EH (cell line): ENCODE results near the gene MRPL28.
A peak's percentile ranks its signal among the peaks of the same experiment; 100 is the strongest.
"Not testable (repeated sequence)": the region's sequence is repeated elsewhere in the genome, so short reads cannot be mapped to it uniquely, and the experiment has no call there.

ENCODE experiments used
- DNase-seq: peaks from one replicate; pipeline ENCODE4 v3.0.0-alpha.2; 2015; ENCODE audit warnings: low read depth

Gene MRPL28

DNA sequence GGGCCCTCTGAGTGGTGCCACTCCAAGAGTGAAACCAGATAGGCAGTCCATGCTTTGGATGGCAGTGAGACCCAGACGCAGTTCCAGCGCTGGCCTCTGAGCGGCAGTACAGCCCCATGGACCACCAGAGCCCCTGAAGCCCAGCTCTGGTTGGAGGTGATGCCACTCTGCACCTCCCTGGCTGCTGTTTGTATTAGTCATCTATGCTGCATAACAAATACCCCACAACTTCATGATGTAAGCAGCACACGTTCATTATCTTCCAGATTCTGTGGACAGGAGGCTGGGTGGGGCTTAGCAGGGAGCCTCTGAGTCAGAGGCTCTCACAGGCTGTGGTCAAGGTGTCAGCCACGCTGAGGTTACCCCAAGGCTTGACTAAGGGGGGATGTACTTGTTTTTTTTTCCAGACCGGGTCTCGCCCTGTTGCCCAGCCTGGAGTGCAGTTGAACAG is 21.6 kb upstream of the MRPL28 start:
- DNase-seq: peak; percentile 74

DNA sequence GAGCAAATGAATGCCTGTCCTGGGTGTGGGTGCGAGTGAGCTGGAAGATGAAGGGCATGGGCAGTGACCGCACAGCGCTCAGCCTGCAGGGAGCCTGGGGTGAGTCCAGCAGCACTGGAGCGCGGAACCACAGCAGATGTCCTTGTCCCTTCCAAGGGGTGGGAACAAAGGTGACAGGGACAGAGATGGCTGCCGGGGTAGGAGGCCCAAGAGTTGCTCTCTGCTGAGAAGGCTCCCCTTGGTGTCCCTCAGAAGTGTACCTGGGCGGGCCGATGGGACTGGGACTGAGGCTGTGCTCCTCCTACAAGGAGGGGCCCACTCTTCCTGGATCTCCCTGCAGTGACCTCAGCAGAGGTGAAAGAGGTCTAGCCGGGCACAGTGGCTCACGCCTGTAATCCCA is 19.0 kb upstream of the MRPL28 start:
- DNase-seq: no peak

DNA sequence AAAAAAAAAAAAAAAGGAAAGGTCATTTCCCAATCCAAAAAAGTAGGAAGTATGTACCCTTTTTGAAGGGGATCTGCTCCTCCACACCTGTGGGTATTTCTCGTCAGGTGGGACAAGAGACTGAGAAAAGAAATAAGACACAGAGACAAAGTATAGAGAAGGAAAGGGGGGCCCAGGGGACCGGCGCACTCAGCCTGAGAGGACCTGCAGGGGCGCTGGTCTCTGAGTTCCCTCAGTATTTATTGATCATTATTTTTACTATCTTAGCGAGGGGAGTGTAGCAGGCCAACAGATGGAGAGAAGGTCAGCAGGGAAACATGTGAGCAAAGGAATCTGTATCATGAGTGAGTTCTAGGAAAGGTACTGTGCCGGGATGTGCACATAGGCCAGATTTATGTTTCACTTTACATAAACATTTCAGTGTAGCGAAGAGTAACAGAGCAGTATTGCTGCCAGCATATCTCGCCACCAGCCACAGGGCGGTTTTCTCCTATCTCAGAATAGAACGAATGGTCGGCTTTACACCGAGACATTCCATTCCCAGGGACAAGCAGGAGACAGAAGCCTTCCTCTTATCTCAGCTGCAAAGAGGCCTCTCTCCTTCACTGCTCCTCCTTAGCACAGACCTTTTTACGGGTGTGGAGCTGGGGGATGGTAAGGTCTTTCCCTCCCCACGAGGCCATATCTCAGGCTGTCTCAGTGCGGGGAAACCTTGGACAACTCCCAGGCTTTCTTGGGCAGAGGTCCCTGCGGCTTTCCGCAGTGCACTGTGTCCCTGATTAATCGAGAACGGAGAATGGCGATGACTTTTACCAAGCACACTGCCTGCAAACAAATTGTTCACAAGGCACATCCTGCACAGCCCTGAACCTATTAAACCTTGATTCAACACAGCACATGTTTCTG is 17.7 kb upstream of the MRPL28 start:
- not testable (repeated sequence) for DNase-seq

DNA sequence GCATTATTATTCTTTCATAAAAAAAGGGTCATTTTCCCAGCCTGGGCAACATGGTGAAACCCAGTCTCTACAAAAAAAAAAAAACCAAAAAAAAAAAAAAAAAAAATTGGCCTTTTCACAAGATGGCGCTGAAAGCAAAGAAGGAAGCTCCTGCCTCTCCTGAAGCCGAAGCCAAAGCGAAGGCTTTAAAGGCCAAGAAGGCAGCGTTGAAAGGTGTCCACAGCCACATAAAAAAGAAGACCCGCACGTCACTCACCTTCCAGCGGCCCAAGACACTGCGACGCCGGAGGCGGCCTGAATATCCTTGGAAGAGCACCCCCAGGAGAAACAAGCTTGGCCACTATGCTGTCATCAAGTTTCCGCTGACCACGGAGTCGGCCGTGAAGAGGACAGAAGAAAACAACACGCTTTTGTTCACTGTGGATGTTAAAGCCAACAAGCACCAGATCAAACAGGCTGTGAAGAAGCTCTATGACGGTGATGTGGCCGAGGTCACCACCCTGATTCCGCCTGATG is 16.4 kb upstream of the MRPL28 start:
- DNase-seq: no peak

DNA sequence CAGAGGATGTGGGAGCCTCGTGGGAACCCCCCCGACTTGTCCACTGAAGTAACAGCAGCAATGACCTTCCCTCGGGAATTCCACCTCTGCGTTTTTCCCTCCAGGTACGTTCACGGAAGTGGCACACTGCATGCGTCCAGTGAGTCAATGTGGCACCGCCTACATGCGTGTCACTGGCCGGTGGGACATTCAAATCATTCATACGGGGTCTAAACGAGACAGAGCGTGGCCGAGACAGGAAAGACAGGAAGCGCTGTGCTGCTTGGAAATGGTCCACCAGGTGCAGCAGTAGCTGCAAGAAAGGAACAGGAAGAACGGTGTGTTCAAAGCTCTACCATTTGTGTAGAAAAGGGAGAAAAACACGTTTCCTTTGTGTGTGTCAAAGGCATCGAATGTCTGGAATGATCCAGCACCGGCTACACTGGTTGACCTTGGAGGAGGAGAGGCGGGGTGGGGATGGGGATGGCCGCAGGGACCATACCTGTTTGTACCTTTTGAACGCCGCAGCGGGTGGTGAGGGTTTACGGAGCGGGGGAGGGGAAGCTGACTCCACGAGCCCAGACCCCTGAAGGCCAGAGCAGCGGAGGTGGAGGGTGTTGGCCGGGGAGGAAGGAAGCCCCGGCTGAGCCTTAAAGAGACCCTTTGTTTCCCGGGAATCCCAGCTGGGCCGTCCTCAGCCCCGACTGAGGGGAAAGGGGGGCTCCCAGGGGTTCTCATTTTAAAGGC is 13.2 kb upstream of the MRPL28 start:
- no peak for DNase-seq

DNA sequence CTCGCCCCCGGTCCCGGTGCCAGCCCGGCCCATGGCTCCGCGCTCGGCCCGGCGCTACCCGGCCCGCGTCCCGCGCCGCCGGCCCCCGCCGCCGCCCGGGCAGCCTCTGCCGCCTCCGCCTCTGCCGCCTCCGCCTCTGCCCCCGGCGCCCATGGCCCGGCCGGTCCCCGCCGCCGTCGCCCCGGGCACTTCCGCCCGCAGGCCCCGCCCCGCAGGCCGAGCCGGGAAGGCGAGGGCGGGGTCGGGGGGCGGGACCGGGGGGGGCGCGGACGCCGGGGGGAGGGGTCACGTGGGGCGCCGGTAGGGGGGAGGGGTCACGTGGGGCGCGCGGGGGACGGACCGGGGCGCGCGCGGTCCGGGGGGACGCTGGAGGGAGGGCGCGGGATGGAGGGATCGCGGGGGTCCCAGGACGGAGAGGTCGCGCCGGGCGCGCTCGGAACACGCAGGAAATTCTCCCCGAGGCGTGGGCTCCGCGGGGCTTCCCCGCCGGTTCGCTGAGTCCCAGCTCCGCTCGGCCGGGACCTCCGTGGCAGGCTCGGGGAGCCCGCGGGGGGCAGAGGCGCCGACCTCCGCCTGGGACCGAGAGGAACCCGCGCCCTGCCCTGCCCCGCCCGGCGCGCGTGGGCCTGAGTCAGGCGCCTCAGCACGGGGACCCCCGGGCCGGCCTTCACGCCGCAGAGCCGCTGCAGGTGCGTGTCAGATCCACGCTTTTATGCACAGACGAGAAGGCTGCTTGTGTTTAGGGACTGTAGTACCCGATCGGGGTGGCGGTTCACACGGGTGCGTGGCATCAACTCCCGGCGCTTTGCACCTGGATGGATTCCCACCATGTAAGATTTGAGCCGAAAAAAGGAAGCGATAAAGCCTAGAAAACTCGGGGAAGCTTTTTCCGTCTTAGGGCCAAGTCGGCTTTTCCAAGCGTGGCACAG is 11.7 kb upstream of the MRPL28 start, which contains the start of gene PGAP6:
Gene PGAP6 (minus strand): TSS at position 190 of the 929 bp plus-strand sequence. CDS start 157 bp downstream, at position 33.
- DNase-seq: peak; percentile 68

DNA sequence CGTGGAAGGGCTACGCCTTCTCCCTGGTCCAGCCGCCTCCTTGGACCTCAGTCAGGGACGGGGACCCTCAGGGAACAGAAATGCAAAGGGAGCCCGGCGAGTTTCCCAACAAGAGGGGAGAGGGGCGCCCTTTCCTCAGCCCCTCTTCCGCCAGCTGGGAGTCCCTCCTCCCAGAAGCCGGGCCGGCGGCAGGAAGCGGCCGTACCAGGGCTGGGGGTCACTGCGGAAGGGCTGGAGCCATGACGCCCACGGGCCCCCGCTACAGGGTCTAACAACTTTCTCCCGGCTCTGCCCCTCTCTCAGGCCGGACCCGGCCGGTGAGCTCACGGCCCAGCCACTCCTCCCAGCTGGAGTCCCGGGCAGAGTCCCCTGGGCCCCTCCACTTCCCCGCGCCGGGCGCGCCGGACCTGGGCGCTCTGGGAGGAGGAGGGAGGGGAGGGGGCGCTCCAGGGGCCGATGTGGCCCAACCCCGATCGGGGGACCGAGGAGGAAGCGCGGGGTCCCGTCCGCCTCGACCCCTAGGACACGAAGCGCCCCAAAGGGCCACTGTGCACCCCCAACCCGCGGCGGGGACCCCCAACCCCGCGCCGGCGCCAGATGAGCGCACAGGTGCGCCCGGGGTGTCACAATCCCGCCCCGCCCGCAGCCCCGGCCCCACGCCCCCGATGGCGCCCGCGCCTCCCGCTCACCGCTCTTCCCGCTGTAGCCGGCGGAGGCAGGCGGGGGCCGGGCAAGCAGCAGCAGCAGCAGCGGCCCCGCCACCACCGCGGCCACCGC is 10.9 kb upstream of the MRPL28 start:
- DNase-seq: peak; percentile 29

DNA sequence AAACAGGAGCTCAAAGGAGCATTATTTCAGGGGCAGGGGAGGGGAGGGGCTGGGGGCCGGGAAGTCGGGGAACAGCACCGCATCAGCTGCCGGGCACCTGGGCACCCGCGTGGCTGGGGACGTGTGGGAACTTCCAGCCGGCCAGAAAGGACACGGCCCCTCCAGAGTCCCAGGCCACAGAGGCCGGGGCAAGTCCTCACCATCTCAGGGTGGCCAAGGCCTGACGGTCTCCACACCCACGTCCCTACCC is 10.3 kb upstream of the MRPL28 start:
- DNase-seq: no peak

DNA sequence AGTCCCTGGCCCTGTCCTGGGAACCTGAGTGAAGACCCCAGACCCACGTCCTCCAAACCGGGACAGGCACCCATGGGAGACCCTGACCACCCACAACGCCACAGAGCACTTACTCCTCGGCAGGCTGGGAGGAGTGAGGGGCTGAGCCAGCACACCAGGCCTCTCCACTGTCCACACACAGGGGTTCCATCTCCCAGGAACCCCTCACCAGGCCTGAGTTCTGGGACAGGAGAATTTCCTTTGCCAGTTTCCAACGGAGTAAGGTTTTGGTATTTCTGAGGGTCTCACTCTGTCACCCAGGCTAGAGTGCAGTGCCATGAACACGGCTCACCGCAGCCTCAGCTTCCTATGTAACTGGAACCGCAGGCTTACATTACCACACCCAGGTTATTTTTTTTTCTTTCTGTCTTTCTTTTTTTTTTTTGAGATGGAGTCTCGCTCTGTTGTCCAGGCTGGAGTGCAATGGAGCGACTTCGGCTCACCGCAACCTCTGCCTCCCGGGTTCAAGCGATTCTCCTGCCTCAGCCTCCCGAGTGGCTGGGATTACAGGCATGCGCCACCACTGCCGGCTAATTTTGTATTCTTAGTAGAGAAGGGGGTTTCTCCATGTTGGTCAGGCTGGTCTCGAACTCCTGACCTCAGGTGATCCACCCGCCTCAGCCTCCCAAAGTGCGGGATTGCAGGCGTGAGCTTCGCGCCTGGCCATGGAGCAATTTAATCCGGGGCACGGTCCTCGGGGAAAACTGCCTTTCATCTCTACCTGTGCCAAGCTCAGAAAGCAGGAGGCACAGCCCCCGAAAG is 9.8 kb upstream of the MRPL28 start:
- DNase-seq: no peak

DNA sequence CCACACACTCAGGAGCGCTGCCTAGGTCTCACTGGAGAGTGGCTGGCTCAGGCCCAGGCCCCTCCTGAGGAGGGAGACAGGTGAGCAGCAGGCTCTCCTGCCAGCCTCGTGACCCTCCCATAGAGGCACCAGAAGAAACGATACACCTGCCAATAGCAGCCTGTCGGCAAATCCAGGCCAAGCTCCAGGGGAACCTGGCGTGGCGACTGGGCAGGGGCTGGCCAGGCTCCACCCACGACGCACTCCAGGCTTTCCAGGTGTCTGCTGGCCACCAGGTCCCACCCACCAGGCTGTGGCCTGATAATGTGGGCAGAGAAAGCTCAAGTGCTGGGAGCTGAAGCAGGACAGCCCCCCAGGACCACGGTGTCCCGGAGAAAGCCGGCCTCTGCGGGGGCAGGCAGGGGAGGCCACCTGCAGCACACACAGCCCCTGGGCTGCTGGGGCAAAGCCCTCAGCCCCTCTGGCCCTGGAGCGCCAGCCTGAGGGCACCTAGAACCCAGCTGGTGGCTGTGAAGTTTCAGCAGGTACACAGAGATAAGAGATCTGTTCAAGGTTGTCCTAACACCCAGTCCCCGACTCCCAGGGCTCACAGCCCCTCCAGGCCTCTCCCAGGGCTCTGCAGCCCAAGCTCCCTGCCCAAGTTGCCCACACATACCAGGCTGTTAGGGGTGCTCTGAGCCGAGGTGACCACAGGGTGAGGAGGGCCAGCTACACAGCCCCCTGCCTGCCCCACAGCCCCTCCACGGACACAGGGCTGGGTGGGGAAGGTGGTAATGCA is 9.0 kb upstream of the MRPL28 start:
- no peak for DNase-seq

DNA sequence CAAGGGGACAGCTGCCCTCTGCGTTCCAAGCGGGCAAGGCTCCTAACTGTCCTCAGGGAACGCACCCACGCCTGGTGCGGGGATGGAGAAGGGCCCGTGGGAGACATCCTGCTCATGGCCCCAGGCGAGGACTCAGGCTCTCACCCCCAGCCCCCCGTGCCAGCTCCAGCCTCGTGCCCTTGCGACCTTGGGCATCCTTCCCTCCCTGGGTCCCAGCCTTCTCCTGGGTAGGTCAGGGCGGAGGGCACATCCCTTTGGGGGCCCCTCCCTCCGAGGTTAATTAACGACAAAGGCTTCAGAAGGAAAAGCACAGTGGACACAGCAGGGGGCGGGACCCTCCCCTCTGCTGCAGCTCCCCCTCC is 8.5 kb upstream of the MRPL28 start:
- no peak for DNase-seq

DNA sequence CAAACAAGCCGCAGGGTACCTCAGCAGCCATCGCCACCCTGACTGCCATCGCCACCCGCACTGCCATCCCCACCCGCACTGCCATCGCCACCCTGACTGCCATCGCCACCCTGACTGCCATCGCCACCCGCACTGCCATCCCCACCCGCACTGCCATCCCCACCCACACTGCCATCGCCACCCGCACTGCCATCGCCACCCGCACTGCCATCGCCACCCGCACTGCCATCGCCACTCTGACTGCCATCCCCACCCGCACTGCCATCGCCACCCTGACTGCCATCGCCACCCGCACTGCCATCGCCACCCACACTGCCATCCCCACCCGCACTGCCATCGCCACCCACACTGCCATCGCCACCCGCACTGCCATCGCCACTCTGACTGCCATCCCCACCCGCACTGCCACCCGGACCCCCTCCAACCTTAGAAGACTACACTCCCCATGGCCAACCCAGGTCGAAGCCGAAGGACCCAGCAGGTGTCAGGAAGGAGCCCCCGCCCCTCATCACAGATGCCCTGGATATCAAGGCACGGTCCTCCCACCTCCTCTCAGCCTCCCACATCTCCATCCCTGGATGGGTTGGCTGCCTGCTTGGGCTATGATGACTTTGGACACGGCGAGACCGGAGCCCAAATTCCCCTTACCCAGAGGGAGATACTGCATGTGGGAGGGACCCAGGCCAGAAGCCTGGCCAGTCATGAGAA is 7.9 kb upstream of the MRPL28 start:
- not testable (repeated sequence) for DNase-seq

DNA sequence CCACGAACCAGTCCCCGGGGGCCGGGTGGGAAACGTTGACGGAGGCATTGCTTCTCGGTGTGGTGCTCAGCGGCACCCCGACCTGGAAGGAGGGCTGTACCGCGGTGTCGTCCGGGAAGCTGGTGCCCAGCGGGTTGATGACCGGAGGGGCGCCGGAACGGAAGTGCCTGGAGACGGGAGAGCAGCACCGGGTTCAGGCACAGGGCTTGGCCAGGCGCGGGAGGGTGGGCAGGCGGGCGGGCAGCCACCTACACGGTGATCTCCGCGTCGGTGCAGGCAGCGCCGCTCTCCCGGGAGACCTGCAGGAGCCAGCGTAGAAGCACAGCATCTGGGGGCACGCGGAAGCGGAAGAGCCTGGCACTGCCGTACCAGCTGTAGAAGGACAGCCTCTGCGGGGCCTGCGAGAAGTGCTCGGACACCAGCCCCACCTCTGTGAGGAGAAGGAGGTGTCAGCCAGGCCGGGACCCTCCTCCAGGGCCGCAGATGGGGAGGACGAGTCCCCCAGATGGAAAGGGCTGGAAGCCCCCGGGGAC is 7.1 kb upstream of the MRPL28 start:
- no peak for DNase-seq

DNA sequence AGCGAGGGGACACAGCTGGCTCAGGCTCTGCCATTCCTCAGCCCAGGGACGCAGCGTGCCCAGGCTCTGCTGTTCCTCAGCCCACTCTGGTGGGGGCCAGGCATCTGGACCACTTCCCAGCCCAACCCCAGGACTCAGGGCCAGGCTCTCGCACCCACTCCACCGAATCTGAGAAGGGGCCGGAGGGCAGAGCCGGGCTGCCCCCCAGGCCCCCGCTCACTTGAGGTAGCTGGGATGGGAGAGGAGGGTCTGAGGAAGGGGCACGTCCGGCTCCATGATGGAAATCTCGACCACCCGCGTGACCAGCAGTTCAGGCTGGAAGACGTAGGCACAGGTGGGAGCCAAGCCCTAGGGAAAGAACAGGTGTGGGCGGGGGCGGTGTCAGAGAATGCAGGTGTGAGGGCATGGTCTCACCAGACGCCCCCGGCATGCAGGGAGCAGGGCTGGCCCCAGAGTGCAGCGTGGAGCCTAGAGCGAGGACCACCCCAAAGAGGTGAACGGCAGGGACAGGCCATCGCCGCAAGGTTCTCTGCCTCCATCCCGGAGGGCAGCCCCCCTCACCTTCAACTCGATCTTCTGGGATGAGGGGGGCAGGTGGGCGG is 6.6 kb upstream of the MRPL28 start:
- DNase-seq: no peak

DNA sequence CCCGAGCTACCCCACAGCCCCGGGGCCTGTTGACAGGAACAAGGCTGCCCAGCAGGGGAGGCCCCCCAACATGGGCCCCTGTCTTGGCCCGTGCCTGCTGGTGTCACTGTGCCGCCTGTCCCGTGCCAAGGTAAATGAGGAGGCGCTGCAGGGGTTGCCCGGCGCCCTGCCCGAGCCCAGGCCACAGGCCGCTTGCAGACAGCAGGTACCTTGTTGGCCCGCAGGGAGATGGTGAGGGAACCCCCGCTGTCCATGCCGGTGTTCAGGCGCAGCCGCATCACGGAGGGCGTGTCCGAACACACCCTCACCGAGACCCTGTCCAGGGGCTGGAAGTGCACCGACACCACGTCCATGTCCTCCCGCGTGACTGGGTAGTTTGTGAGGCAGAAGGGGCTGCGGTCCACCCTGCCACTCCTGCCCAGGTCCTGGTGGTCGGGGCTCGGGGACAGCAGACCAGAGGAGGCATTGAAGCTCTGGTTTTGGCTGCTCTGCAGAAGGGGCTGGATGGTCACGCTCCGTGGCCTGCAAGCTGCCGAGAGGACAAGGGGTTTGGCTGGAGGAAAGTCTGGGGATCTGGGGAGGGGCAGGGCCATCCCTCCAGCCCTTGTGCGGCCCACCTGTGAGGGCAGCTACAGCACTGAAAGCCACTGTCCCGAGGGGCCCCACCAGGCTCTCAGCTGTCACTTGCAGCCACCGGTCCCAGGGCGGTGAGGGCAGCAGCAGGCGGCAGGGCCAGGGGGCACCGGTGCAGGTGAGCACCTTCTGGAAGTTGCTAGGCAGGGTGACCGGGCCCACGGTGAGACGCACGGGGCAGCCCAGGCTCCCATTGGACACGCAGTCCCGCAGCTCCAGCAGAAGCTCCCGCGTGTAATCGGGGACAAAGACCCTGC is 5.8 kb upstream of the MRPL28 start:
- no peak for DNase-seq

DNA sequence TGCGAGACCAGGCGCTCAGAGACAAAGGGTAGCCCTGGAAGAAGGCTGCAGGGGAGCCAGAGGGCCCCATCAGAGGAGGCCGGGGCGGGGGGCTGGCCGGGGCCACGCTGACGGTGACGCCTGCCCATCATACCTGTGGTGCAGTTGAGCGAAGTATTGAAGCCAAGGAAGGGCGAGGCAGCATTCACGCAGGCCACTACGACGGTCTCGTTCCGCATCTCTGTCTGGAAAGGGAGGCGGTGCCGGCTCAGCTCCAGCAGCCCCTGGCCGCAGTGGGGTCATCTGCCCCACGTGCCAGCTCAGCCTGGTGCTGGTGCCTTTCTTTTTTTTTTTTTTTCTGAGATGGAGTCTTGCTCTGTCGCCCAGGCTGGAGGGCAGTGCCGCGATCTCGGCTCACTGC is 4.9 kb upstream of the MRPL28 start:
- no peak for DNase-seq

DNA sequence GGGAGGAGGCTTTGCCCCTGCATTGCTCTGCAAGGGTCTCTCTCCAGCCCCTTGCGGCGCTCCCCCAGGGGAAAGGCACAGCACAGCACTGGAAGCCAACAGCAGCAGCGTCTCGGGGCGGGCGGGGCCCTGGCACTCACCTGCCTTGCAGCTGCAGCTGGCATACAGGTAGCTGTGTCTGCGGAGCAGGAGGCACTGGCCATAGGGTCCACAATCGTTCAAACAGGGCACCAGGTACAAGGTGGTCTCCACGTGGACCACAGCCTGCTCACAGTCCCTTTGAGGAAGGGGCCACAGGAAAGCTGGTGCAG is 4.2 kb upstream of the MRPL28 start:
- no peak for DNase-seq
